HG02885 (cell line): Measurements from ENCODE around the gene KHDC3L.
"Not testable (repeated sequence)": the region's sequence is repeated elsewhere in the genome, so short reads cannot be mapped to it uniquely, and the experiment has no call there.

Experiments used
- ATAC-seq: cut with Tn5 transposase; IDR thresholded peaks from one replicate; pipeline ENCODE4 v1.9.1; 2021; ENCODE audit warnings: mild to moderate bottlenecking; ENCODE audit not compliant: unreplicated experiment, poor library complexity

Gene KHDC3L

DNA sequence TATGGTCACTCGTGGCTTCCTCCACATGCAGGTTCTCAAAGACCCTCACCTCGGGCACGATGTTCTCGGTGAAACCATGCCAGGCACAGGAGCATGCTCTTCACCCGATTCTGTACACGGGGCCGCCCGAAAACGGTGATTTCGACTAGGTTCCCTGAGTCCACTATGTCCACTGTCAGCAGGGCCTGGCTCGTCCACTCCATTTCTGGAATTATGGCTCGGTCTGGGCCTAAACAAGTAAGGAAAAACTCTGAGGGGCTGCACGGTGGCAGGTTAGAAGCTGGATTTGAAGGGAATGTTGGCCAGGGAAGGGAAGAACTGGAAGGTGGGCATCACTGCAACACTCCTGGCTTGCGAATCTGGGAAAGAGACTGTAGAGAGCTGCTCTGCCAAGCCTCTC lies 6.7 kb downstream of the KHDC3L start:
- ATAC-seq: no peak

DNA sequence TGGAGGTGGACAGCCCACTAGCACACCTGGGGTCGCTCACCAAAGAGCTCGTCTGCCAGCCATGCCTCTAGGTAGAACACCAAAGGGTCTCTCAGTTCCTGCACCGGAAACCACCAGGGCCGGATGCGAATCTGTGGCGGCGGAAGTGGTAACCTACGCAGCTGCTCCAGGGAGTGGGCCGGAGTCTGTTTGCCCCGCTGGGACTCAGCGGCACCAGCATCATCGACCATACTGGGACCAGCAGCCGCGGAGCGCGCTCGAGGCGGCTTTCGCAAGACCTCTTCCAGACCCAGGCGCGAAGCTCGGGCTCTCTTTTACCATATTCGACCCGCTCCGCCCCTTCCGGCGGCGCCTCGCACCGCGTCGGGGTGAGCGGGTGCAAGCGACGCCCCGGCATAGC lies 7.1 kb downstream of the KHDC3L start, which contains the start of gene OOEP:
Gene OOEP, minus strand, starts transcription at position 335 of the 400 bp plus-strand sequence. Its CDS starts 105 bp downstream, at position 230.
- ATAC-seq: no peak

DNA sequence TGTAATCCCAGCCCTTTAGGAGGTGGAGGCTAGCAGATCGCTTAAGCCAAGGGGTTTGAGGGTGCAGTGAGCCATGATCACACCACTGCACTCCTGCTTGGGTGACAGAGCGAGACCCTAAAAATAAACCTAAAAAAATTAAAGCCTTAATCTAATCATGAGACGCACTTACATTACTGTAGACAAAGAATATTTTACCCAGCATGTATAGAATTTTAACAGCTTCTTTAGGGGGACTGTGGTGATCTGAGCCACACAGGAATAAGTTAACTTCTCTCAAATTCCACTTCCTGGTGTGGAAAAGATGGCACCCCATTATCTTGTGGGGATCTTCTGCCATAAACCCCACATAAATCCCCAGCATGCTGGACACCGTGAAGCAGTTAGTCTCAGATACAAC lies 9.5 kb downstream of the KHDC3L start:
- no peak for ATAC-seq

DNA sequence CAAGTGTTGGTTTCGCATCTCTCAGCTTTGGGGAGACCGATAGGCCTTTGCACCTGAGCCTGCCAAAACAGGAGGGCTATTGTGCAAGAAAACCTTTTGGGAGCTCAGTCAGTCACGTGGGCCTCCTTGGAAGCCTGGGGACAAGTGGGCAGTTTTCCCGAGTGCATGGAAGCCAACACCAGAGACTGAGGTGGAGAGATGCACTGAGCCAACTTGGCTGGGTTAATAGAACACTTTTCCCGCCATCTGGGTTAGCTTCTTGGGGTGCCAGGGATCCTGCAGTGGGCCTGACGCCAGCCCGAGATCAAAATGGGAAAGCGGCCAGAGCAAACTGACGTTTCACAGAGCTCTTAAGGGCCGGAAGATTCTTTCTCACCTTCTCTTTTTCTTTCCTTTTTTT lies 10.1 kb downstream of the KHDC3L start:
- ATAC-seq: no peak

DNA sequence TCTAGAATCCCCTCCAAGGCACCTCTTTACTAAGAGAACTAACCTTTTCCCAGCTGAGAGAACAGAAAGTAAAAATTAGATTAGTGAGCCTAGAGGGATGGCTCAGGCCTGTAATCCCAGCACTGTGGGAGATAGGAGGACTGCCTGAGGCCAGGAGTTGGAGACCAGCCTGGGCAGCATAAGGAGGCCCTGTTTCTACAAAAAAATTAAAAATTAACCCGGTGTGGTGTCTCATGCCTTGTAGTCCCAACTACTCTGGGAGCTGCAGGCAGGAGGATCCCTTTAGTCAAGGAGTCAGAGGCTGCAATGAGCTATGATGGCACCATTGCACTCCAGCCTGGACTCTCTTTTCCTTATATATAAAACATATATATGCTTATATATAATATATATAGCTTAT lies 12.8 kb downstream of the KHDC3L start:
- ATAC-seq: no peak

DNA sequence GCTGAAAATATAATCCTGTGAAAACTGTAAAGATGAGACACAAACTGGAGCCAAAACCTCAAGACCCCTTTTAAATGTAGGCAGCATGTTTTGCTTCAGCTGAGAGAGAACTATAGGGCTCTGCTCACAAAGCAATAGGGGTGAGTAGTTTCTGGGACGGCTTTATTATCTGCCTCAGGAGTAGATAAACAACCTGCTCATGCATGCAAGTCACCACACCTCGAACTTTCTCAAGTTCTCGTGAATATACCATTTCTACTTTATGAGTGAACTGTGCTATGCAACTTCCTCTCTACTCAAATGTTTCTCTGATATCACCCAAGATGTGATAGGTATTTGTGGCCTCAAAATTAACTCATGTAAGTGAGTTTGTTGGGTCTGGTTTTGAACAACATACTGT lies 14.8 kb downstream of the KHDC3L start:
- no peak for ATAC-seq

DNA sequence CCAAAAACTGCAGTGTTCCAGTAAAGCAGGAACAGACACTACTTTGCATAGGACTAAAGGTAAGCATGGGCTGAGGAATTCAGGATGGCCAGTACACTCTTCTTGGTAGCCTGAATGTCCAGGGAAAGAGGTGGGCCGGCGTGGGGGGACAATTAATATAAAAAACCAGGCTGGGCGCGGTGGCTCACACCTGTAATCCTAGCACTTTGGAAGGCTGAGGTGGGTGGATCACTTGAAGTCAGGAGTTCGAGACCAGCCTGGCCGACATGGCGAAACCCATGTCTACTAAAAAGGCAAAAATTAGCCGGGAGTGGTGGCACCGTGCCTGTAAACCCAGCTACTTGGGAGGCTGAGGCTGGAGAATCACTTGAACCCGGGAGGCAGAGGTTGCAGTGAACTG lies 19.1 kb downstream of the KHDC3L start:
- ATAC-seq: not testable (repeated sequence)

DNA sequence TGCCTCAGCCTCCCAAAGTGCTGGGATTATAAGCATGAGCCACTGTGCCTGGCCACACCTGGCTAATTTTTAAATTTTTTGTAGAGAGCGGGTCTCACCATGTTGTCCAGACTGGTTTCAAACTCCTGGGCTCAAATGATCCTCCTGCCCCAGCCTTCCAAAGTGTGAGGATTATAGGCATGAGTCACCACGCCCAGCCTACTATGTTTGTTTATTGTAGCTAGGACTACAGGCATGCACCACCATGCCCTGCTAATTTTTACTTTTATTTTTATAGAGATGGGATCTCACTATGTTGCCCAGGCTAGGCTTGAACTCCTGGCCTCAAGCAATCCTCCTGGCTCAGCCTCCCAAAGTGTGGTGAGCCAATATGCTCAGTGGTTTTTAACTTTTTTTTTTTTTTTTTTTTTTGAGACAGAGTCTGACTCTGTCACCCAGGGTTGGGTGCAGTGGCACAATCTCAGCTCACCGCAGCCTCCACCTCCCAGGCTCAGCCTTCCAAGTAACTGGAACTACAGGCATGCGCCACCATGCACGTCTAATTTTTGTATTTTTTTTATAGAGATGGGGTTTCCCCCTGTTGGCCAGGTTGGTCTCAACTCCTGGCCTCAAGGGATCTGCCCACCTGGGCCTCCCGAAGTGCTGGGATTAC lies 20.1 kb downstream of the KHDC3L start:
- ATAC-seq: no peak

DNA sequence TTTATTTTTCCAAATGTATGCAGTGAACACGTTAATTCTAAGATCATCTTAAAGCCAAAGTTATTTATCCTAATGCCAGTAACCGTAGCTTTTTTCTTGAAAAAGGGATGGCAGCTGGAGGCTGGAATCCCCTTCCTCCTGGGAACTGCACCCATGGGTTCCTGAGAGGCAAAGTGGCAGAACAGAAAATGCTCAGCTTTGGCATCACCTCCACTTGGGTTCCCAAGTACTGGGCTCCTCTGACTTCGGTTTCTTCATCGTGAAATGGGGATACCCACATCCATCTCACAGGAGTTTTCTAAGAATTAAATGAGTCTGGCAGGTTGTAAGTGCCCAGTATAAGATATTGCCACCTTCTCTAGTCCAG lies 26.0 kb downstream of the KHDC3L start:
- peak; percentile 19 for ATAC-seq

DNA sequence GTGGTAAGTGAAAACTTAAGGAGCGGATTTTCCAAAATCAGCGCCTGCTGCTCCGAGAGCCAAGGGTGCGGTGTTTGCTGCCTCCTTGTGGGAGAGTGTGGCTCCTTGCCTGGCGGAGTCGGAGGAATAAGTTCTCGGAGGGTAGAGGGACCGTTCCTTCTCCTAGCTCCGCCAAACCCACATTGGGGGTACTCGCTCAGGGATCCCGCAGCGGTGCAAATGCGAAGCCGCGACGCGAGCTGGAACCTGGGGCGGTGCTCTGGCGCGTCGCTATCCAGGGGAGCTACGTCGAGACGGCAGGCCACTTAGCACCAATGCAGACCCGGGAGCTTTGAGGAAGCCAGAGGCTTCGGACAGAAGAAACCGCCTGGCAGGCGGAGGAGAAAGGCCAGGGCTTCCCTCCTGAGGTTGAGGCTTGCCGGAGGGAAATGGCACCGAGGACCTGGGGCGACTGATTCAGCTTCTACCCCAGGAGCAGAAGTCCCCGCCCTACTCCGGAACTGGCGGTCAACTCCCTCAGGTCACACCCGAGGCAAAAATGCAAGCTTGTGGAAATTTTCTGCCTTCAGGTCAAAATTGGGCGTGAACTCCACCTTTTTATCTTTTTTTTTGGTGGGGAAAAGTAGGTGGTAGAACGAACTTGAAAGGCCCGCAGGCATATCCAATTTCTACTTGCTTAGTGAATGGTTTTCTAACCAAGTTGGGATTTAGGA lies 26.5 kb downstream of the KHDC3L start:
- peak; percentile 77 for ATAC-seq

DNA sequence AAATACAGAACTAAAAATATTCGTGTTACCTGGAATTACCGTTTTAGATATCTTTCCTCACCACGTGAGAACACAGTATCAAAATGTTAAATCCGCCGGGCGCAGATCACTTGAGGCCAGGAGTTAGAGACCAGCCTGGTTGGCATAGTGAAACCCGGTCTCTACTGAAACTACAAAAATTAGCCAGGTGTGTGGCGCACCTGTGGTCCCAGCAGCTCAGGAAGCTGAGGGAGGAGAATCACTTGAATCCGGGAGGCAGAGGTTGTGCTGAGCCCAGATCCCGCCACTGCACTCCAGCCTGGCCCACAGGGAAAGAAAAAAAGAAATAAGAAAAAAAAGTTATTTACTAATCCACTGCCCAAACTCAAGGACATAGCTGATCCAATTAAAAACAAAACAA lies 27.4 kb downstream of the KHDC3L start:
- no peak for ATAC-seq

DNA sequence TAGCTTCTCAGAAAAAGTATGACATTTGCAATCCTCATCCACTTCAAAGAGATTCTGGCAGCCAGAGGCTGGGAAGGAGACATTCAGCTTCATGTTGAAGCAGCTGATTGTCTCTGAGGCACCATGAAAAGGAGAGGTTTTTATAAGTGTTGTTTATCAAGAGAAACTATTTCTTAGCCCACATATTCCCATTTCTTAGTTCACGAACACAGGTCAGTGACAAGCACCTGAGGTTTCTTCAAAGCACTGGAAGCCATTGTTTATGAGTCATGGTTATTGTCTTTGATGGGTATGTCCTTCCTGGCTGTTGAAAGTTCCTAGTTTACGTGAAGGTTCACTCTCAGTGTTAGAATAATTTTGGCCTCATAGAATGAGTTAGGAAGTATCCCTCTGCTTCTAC lies 29.2 kb downstream of the KHDC3L start:
- no peak for ATAC-seq

DNA sequence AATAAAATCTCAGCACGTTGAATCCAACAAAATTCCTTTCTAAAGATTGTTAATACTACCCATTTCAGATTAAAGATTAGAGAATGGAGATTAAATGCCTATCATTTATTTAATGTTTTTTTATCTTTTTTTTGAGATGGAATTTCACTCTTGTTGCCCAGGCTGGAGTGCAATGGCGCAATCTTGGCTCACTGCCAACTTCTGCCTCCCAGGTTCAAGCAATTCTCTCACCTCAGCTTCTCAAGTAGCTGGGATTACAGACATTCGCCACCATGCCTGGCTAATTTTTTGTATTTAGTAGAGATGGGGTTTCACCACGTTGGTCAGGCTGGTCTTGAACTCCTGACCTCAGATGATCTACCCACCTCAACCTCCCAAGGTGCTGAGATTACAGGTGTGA lies 29.7 kb downstream of the KHDC3L start:
- not testable (repeated sequence) for ATAC-seq

DNA sequence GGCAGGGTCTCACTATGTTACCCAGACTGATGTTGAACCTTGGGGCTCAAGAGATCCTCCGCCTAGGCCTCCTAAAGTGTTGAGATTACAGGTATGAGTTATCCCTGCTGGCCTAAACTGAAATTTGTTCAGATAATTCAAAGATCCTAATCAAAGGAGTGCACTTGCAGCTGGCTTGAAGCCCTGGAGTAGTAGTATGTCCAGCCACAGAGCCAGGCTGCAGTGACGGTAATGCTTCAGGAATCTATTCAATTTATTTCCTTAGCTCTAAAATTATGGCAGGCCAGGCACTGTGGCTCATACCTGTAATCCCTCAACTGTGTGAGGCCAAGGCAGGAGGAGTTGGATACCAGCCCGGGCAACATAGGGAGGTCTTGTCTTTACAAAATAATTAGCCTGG lies 30.8 kb downstream of the KHDC3L start:
- ATAC-seq: no peak

DNA sequence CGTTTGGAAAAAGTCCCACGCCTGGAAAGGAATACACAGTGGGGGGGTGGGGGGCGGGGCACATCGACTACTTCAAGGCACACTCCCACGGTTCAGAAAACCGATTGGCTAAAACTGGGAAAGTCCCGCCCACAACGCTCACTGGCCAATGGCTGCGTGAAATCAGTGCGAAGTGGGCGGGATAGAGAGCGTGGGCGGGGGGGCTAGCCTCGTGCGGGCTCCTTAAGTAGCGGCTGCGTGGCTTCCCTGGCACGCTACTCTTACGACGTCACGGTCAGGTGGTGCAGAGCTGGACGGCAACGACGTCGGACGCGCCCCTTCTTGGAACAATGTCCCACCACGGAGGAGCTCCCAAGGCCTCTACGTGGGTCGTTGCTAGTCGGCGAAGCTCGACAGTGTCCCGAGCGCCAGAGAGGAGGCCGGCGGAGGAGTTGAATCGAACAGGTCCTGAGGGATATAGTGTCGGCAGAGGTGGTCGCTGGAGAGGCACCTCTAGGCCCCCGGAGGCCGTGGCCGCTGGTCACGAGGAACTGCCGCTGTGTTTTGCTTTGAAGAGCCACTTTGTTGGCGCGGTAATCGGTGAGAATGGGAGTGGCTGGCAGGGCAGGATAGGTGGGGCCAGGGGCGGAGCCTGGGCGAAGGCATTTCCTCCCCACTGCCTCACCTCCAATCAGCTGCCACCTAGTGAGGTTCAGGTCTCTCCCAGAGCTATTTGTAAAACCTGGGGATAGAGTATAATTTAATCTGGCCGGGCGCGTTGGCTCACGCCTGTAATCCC lies 32.3 kb downstream of the KHDC3L start, which contains the start of gene DDX43:
Gene DDX43, plus strand, starts transcription at position 252 of the 778 bp plus-strand sequence. Its CDS starts 78 bp downstream, at position 330.
- ATAC-seq: no peak

DNA sequence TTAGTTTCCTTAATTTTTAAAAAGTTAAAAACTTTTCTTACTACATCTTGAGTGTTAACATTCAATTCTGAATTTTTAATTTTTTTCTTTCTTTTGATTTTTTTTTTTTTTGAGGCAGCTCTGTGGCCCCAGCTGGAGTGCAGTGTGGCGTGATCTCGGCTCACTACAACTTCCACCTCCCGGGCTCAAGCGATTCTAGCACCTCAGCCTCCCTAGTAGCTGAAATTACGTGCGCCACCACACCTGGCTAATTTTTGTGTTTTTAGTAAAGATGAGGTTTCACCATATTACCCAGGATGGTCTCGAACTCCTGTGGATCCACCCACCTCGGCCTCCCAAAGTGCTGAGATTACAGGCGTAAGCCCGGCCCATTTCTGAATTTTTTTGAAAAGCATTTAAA lies 33.4 kb downstream of the KHDC3L start:
- ATAC-seq: no peak

DNA sequence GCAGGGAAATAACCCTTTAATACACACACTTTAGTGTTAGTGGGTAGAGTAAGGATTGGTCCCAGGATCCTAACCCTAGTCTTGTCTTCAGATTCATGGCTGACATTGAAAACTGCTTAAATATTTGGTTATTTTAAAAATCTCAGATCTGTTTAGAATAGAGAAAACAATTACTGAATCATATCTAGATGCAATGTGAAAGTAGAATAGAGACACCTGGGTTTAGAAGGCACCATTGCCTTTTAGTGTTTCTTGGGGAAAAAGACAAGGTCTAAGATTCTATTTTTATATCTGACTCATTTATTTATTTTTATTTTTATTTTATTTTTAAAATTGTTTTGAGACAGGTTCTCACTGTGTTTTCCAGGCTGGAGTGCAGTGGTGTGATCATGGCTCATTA lies 38.2 kb downstream of the KHDC3L start:
- ATAC-seq: peak; percentile 49

DNA sequence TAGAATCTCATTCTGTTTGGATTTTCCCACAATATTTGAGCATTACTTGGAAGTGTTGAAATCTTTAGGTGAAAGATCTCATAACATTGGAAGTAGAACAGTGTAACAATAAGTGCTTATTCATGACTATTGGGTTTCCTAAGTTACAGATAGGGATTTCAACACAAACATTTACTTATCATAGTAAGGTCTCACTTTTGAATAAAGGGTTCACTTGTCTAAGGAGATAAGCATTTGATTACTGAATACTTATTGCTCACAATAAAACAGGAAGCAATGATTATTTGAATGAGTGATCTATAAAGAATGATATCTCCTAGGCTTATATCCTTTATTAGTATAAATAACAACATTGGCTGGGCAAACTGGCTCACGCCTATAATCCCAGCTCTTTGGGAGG lies 46.9 kb downstream of the KHDC3L start:
- ATAC-seq: no peak

DNA sequence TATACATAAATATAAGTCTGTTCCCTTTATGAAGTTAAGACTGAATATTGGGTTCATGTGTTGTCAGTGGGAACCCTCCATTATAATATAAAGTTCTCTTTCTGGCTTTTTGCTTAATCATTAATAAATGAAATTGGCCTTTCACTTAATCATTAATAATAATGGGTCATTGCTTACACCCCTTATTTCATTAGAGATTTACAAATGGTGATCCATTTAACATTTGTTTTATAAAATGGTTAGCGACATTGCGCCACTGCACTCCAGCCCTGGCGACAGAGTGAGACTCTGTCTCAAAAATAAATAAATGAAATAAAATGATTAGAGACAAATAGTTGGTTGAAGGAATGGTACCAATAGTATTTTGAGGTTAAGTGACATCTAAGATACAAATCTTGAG lies 50.6 kb downstream of the KHDC3L start:
- ATAC-seq: no peak
